GM12878 (cell line): ENCODE measurements around the gene SLC39A5. TPM values are rescaled to one million over a fixed set of nuclear protein-coding genes. Genes with fewer than 3 reads are reported as not detected.
"Not testable (repeated sequence)": the region's sequence is repeated elsewhere in the genome, so short reads cannot be mapped to it uniquely, and the experiment has no call there.

Experiments
- ATAC-seq: fragments of 200-7000 bp; cut with Tn5 transposase; 3 replicates; pipeline ENCODE4 v1.9.1; 2020; ENCODE audit warnings: mild to moderate bottlenecking, moderate library complexity
- BruUV-seq: library from RNA; stranded (reverse); fragments of 400-500 nt; replicated peaks from 2 replicates; lab custom pipeline; 2021; lab: Mats Ljungman, UMichigan
- CTCF ChIA-PET: fragments of 300-600 bp; sonication (Branson Sonifier 250); formaldehyde crosslinking; extraction: SDS; loops from one replicate; lab custom pipeline; 2021; ENCODE audit warnings: inconsistent platforms; lab: Yijun Ruan, JAX
- POLR2A ChIA-PET: fragments of 350-600 bp; formaldehyde crosslinking; extraction: SDS; loops from one replicate; lab custom pipeline; 2021; ENCODE audit warnings: inconsistent platforms; lab: Charles Lee
- RAD21 ChIA-PET: fragments of 300-600 bp; sonication (Branson Sonifier 250); formaldehyde crosslinking; loops from one replicate; lab custom pipeline; 2023; ENCODE audit warnings: antibody characterized with exemption; ENCODE audit not compliant: unreplicated experiment; lab: Charles Lee
- SMC1A ChIA-PET: fragments of 300-600 bp; sonication (Branson Sonifier 250); formaldehyde crosslinking; loops from one replicate; lab custom pipeline; 2023; ENCODE audit not compliant: unreplicated experiment, uncharacterized antibody; lab: Charles Lee
- DNase-seq: peaks from one replicate; pipeline ENCODE4 v3.0.0-alpha.2; 2011; ENCODE audit warnings: low read depth, low spot score
- FAIRE-seq: peaks from 3 replicates; lab custom pipeline; 2011; peaks lifted over from hg19 to GRCh38; lab: Jason Lieb, UNC
- H2AFZ ChIP-seq: 2 replicates; pipeline ENCODE4 v1.6.0; 2011; ENCODE audit warnings: low read depth, low read length, control low read depth; ENCODE audit not compliant: control insufficient read depth
- H3K27ac ChIP-seq: 2 replicates; pipeline ENCODE4 v1.5.1; 2011; ENCODE audit warnings: control low read depth; ENCODE audit not compliant: control insufficient read depth, insufficient read depth
- H3K27me3 ChIP-seq, 2 experiments: replicated peaks in 1 of 2; 2 replicates each; pipeline versions ENCODE4 v1.6.0 to v1.6.1; 2011; ENCODE audit warnings: low read length in 1 of 2; ENCODE audit not compliant: control insufficient read depth in 2 of 2, insufficient read depth in 2 of 2
- H3K36me3 ChIP-seq, 2 experiments: 2 replicates each; pipeline ENCODE4 v1.5.1; 2011; ENCODE audit warnings: low read length in 1 of 2; ENCODE audit not compliant: control insufficient read depth in 2 of 2, insufficient read depth in 2 of 2
- H3K4me1 ChIP-seq: 2 replicates; pipeline ENCODE4 v1.6.1; 2011; ENCODE audit warnings: mild to moderate bottlenecking, low read length, moderate library complexity, mixed read lengths; ENCODE audit not compliant: control insufficient read depth, insufficient read depth
- H3K4me2 ChIP-seq: 2 replicates; pipeline ENCODE4 v1.6.0; 2011; ENCODE audit warnings: control low read depth; ENCODE audit not compliant: control insufficient read depth, insufficient read depth
- H3K4me3 ChIP-seq: fragments of 200-600 bp; sonication (generic); 2 replicates; pipeline ENCODE4 v1.5.1; 2016
- H3K79me2 ChIP-seq: 2 replicates; pipeline ENCODE4 v1.6.0; 2011; ENCODE audit warnings: low read length; ENCODE audit not compliant: control insufficient read depth, insufficient read depth
- H3K9ac ChIP-seq: 2 replicates; pipeline ENCODE4 v1.8.0; 2011; ENCODE audit warnings: low read length, control low read depth, mixed read lengths; ENCODE audit not compliant: control insufficient read depth, insufficient read depth
- H3K9me3 ChIP-seq: replicated peaks from 3 replicates; pipeline ENCODE4 v1.5.1; 2011; ENCODE audit warnings: mild to moderate bottlenecking, low read length; ENCODE audit not compliant: control insufficient read depth, insufficient read depth
- H4K20me1 ChIP-seq: 2 replicates; pipeline ENCODE4 v1.6.0; 2011; ENCODE audit not compliant: control insufficient read depth, insufficient read depth
- BACH1 ChIP-seq: fragments of 450-650 bp; IDR thresholded peaks from 2 replicates; pipeline ENCODE4 v1.6.1; 2017; ENCODE audit warnings: mild to moderate bottlenecking, borderline replicate concordance
- BRCA1 ChIP-seq: IDR thresholded peaks from 2 replicates; pipeline ENCODE4 v1.6.1; 2011; ENCODE audit warnings: low read depth, low read length, improper control_type of control experiment
- CREB1 ChIP-seq: IDR thresholded peaks from 2 replicates; pipeline ENCODE4 v1.6.1; 2012; ENCODE audit warnings: low read depth, mild to moderate bottlenecking, inconsistent platforms
- CREM ChIP-seq: IDR thresholded peaks from 2 replicates; pipeline ENCODE4 v1.6.1; 2014; ENCODE audit warnings: antibody characterized with exemption, low read depth
- EGR1 ChIP-seq, 2 experiments: IDR thresholded peaks; 1 replicate in 1 of 2; 2 replicates in 1 of 2; pipeline ENCODE4 v1.6.1; 2011 to 2012; ENCODE audit warnings: low read depth in 2 of 2, low read length in 2 of 2, borderline replicate concordance in 1 of 2, mild to moderate bottlenecking in 1 of 2, moderate library complexity in 1 of 2
- FOXM1 ChIP-seq: IDR thresholded peaks from 2 replicates; pipeline ENCODE4 v1.6.1; 2012; ENCODE audit warnings: low read depth, mild to moderate bottlenecking, inconsistent platforms, low read length, moderate library complexity
- PAX5 ChIP-seq: IDR thresholded peaks from 2 replicates; pipeline ENCODE4 v1.6.1; 2011; ENCODE audit warnings: low read depth, low read length, borderline replicate concordance
- SIN3A ChIP-seq: IDR thresholded peaks from 2 replicates; pipeline ENCODE4 v1.6.1; 2012; ENCODE audit warnings: low read depth, low read length, improper control_type of control experiment
- SREBF1 ChIP-seq: IDR thresholded peaks from 2 replicates; pipeline ENCODE4 v1.6.1; 2012; ENCODE audit warnings: mild to moderate bottlenecking, low read length
- ZNF217 ChIP-seq: fragments of 450-650 bp; IDR thresholded peaks from 2 replicates; pipeline ENCODE4 v1.6.1; 2017; ENCODE audit warnings: antibody characterized with exemption, mild to moderate bottlenecking
- WGBS: methylation state at CpG from one replicate; pipeline ENCODE4 v1.1.6; 2016; ENCODE audit warnings: low lambda C conversion rate; ENCODE audit not compliant: insufficient replicate concordance, insufficient coverage; ENCODE audit errors: missing lambda C conversion rate; 5-methylcytosine and 5-hydroxymethylcytosine counted together
- in situ Hi-C: fragments of 300-500 bp; cut with MboI; formaldehyde crosslinking; loops from 9 replicates; pipeline ENCODE4 v1.14.3; 2018; ENCODE audit warnings: mixed read lengths
- intact Hi-C: fragments of 100-400 bp; cut with micrococcal nuclease; formaldehyde crosslinking; loops from one replicate; pipeline ENCODE4 v1.14.2; 2022; ENCODE audit not compliant: unreplicated experiment
- polyA plus RNA-seq, 11 experiments: library from polyadenylated mRNA; depleted of rRNA in 4 of 11; unstranded in 6 of 11; stranded (reverse) in 5 of 11; fragments of >200 nt; fragmentation: Nextera tagmentation in 4 of 11; fragmentation: Illumina TruSeq in 1 of 11; extraction: Ambion mirVana in 4 of 11; extraction: Trizol in 1 of 11; gene quantifications; 1 replicate in 1 of 11; 2 replicates in 10 of 11; pipeline versions ENCODE4 v1.2.1 to v1.2.3, GENCODE V29; 2011 to 2016; ENCODE audit warnings: inconsistent platforms in 2 of 11, missing spikeins in 2 of 11, low read depth in 1 of 11
- total RNA-seq, 4 experiments: library from RNA; depleted of rRNA in 3 of 4; stranded (reverse); fragments of >200 nt in 3 of 4; fragmentation: Illumina TruSeq in 1 of 4; extraction: Trizol in 1 of 4; gene quantifications; 2 replicates each; pipeline versions ENCODE4 v1.2.1 to v1.2.3, GENCODE V29; 2013 to 2021
- TF ChIP-seq, protein P1 (sequence below), 3 experiments: IDR thresholded peaks in 2 of 3; conservative IDR thresholded peaks in 1 of 3; 2 replicates each; pipeline ENCODE4 v1.5.1; 2011; ENCODE audit warnings: low read depth in 3 of 3, low read length in 3 of 3, mild to moderate bottlenecking in 3 of 3, control low read depth in 2 of 3, moderate library complexity in 2 of 3, inconsistent platforms in 1 of 3, mixed read lengths in 1 of 3; ENCODE audit not compliant: control insufficient read depth in 2 of 3, insufficient read depth in 1 of 3; ENCODE audit errors: extremely low read depth in 1 of 3

Gene SLC39A5
- total and polyA plus RNA-seq, 10 of the 15 experiments (the other 5 are each of a cell fraction or from before 2014, with no cell fraction given), result 0.15 to 0.56 (median 0.15) TPM; not detected in 7

GRCh38 chr12:56266068-56266692 lies 36.3 kb downstream of the SLC39A5 start:
- FAIRE-seq, H3K36me3 ChIP-seq, H3K4me1 ChIP-seq, H3K79me2 ChIP-seq, DNase-seq, BruUV-seq, H4K20me1 ChIP-seq, ATAC-seq, H3K27me3 ChIP-seq, in situ Hi-C loops, H3K9me3 ChIP-seq: not testable (repeated sequence)
- 56% methylated on average over 16 of the region's 16 CpGs for WGBS
- ChIA-PET POLR2A (interaction anchor here (0.5 to 2.0 kb wide), 9 partner anchors 9 to 354 kb away, joined by 3 to 7 read pairs (median 3); partner anchors contain the start of gene RNF41), CTCF (interaction anchor here (0.6 to 4.5 kb wide), 9 partner anchors 9 to 219 kb away, joined by 3 to 25 read pairs (median 7); partner anchors contain the start of genes ANKRD52, RNF41 and STAT2), SMC1A (interaction anchor here (0.6 to 2.0 kb wide), 4 partner anchors 18 to 434 kb away, joined by 3 to 9 read pairs (median 4); no protein-coding TSS in a partner anchor), RAD21 (interaction anchor here (0.5 to 2.1 kb wide), 5 partner anchors 19 to 198 kb away, joined by 3 to 10 read pairs (median 5); partner anchors contain the start of genes RNF41 and SMARCC2)
- intact Hi-C loops, result loop anchor here (2.0 to 10.0 kb wide), 2 partner anchors 35 to 199 kb away; partner anchors contain the start of genes CS and SPRYD4
- H3K4me3 ChIP-seq, result peak overlapping the region; percentile 68
- H3K9ac ChIP-seq, result peak overlapping the region; percentile 65
- H2AFZ ChIP-seq, result peak overlapping the region; percentile 98
- H3K27ac ChIP-seq, result peak overlapping the region; percentile 41; the same call in 1 of the 2 replicates
- H3K4me2 ChIP-seq, result peak overlapping the region; percentile 96

DNA sequence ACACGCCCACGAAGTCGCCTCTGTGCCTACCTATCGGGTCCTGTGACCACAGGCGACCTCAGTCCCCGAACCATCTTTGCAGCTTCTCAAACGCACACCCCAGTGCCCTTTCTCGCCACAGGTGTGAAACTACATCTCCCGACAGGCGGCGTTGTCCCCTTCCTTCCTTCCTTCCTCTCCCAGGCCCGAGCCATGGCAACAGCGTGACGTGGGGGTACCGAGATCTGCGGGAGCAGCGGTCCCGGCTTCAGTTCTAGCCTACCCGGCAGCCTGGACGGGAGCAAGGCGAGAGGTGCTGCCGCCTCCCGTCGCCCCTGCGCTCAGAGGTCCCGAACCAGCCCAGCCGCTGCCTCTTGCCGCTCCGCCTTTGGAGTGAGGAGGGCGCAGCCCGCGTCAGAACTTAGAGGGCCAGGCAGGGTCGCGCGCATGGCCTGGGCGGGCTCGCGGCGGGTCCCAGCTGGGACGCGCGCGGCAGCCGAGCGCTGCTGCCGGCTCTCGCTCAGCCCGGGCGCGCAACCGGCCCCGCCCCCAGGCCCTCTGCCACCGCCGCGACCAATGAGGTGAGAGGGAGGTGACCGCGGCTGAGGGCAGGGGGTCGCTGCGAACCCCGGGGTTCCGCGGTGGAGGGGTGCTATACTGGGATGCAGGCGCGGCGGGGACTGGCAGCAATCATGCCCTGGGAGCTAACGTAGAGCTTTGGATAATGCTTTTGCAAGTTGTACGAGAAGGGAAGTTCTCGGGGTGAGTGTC lies 37.0 kb downstream of the SLC39A5 start, which contains the start of gene COQ10A:
Gene COQ10A (plus strand): TSS at position 250 of the 750 bp plus-strand sequence. CDS start 177 bp downstream, at position 427.
- peak within 1 kb of the TSS; percentile 68 for H3K4me3 ChIP-seq
- intact Hi-C loops (loop anchor here (2.0 to 10.0 kb wide), 2 partner anchors 34 to 198 kb away; partner anchors contain the start of genes CS and SPRYD4), in situ Hi-C loops (no loop called here)
- BruUV-seq, result no TSS peak
- peak within 1 kb of the TSS; percentile 65 for H3K9ac ChIP-seq
- peaks cover 0 to 2% of the 10 kb centered on the region in 2 experiments; a peak in 1 of 4 replicates for H3K36me3 ChIP-seq
- WGBS, result 2% methylated on average over 66 of the region's 68 CpGs
- peak; percentile 97 for ATAC-seq
- ChIA-PET RAD21 (interaction anchor here (0.5 to 2.1 kb wide), 7 partner anchors 18 to 197 kb away, joined by 3 to 10 read pairs (median 5); partner anchors contain the start of genes RNF41 and SMARCC2), CTCF (interaction anchor here (0.7 to 4.5 kb wide), 13 partner anchors 9 to 197 kb away, joined by 3 to 25 read pairs (median 5); partner anchors contain the start of genes ANKRD52, CNPY2, RNF41 and STAT2), POLR2A (interaction anchor here (0.5 to 2.0 kb wide), 15 partner anchors 9 to 353 kb away, joined by 3 to 7 read pairs (median 3); partner anchors contain the start of genes RNF41 and ZC3H10), SMC1A (interaction anchor here (0.6 to 2.0 kb wide), 5 partner anchors 17 to 435 kb away, joined by 3 to 9 read pairs (median 3); partner anchors contain the start of gene STAT2)
- no peaks in the 10 kb centered on the region for H3K9me3 ChIP-seq
- peak within 1 kb of the TSS; percentile 41 for H3K27ac ChIP-seq
- no peaks in the 10 kb centered on the region for H4K20me1 ChIP-seq
- H2AFZ ChIP-seq, result peak within 1 kb of the TSS; percentile 98
- no peaks in the 10 kb centered on the region for H3K27me3 ChIP-seq
- no peaks in the 10 kb centered on the region for H3K79me2 ChIP-seq
- FAIRE-seq, result peak; percentile 18
- peak; percentile 48 for DNase-seq
- H3K4me2 ChIP-seq, result peak within 1 kb of the TSS; percentile 96
- peaks cover 4% of the 10 kb centered on the region for H3K4me1 ChIP-seq
- TF ChIP-seq SIN3A (peak; percentile 82), CREB1 (peak; percentile 82), CREM (peak; percentile 79), PAX5 (no peak), FOXM1 (no peak), ZNF217 (no peak), BACH1 (peak; percentile 77), EGR1 (IDR thresholded peaks at IDR 0.05; ENCODE audit: borderline replicate concordance in 1 of 2, low read depth in 2 of 2, low read length in 2 of 2) (0 out of 3 replicates have a peak, but pooled peaks of 1 of the 2 experiments have one; percentile 11), BRCA1 (no peak), SREBF1 (no peak)
- TF ChIP-seq, protein P1, sequence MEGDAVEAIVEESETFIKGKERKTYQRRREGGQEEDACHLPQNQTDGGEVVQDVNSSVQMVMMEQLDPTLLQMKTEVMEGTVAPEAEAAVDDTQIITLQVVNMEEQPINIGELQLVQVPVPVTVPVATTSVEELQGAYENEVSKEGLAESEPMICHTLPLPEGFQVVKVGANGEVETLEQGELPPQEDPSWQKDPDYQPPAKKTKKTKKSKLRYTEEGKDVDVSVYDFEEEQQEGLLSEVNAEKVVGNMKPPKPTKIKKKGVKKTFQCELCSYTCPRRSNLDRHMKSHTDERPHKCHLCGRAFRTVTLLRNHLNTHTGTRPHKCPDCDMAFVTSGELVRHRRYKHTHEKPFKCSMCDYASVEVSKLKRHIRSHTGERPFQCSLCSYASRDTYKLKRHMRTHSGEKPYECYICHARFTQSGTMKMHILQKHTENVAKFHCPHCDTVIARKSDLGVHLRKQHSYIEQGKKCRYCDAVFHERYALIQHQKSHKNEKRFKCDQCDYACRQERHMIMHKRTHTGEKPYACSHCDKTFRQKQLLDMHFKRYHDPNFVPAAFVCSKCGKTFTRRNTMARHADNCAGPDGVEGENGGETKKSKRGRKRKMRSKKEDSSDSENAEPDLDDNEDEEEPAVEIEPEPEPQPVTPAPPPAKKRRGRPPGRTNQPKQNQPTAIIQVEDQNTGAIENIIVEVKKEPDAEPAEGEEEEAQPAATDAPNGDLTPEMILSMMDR (IDR thresholded peaks at IDR 0.05 in 2 of 3, conservative IDR thresholded peaks at IDR 0.05 in 1 of 3; ENCODE audit: control insufficient read depth in 2 of 3, extremely low read depth in 1 of 3, insufficient read depth in 1 of 3, low read depth in 3 of 3, low read length in 3 of 3), result peak; percentile 53 to 62 (median 62)
